Stimulated activated effector memory CD8-positive, alpha-beta T cell treated with anti-CD3 and anti-CD28 coated beads, Interleukin-12 subunit alpha, Interleukin-12 subunit beta, amount 100 ng/mL, for 72 hours (primary cell): ENCODE data around the gene CEP112.

ENCODE experiments used
- ATAC-seq: fragments of 150-1000 bp; cut with Tn5 transposase; 2 replicates; pipeline ENCODE4 v1.10.0; 2021
- DNase-seq, 2 donors: peaks; one replicate each; pipeline ENCODE4 v3.0.0; 2021 to 2022; ENCODE audit warnings: low spot score in 2 of 2
- H3K27ac Mint-ChIP-seq: one replicate; pipeline ENCODE4 v1.8.0; 2022; ENCODE audit warnings: mild to moderate bottlenecking, mixed read lengths
- H3K36me3 Mint-ChIP-seq: one replicate; pipeline ENCODE4 v1.8.0; 2022; ENCODE audit warnings: mild to moderate bottlenecking, mixed read lengths
- H3K4me1 Mint-ChIP-seq: one replicate; pipeline ENCODE4 v1.8.0; 2022; ENCODE audit warnings: mixed read lengths
- H3K4me3 Mint-ChIP-seq: one replicate; pipeline ENCODE4 v1.8.0; 2022; ENCODE audit warnings: mild to moderate bottlenecking, mixed read lengths
- H3K9me3 Mint-ChIP-seq: one replicate; pipeline ENCODE4 v1.8.0; 2022; ENCODE audit warnings: mixed read lengths

CEP112 gene

GRCh38 chr17:65931246-65932149, 260.4 kb downstream of the CEP112 start:
- DNase-seq (no peak), ATAC-seq (no peak)
- H3K4me3 Mint-ChIP-seq = no peak overlapping the region
- no peaks in the 10 kb centered on the region for H3K4me1 Mint-ChIP-seq
- no peak overlapping the region for H3K27ac Mint-ChIP-seq
- no peaks in the 10 kb centered on the region for H3K36me3 Mint-ChIP-seq
- peaks cover 11% of the 10 kb centered on the region for H3K9me3 Mint-ChIP-seq

DNA sequence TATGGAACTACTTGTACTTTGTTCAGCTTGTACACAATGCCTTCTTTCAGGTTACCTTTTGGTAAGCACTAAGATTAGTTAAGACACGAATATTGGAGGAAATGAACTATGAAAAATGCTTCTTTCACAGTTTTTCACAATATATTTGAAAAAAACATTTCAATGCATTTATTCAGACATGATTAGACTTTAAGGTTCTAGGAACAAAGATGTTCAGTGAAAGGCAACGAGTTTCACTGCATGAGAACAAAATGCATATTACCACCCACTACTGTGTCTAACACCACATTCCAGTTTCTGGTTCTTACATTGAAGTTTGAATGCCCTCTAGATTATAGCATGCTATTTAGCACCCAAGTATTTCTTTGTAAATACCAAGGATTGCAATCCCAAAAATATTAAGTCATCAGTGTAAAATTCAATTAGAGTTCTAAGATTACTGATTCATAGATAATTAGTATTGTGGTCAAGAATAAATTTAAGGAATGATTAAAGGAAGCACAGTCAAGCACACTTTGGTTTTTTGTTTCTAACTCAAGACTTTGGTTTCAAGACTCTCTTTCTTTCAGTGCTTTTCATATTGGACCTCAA, 261.7 kb downstream of the CEP112 start:
- Mint-ChIP-seq H3K4me3 (no peak overlapping the region), H3K27ac (no peak overlapping the region), H3K4me1 (no peaks in the 10 kb centered on the region), H3K36me3 (no peaks in the 10 kb centered on the region), H3K9me3 (peaks cover 11% of the 10 kb centered on the region)
- DNase-seq (no peak), ATAC-seq (no peak)

- DNase-seq (no peak), ATAC-seq (no peak)
- Mint-ChIP-seq H3K4me1 (no peaks in the 10 kb centered on the region), H3K4me3 (no peak overlapping the region), H3K27ac (no peak overlapping the region), H3K9me3 (no peaks in the 10 kb centered on the region), H3K36me3 (no peaks in the 10 kb centered on the region)
Observed at GRCh38 chr17:65926599-65926998, 265.3 kb downstream of the CEP112 start.

- no peak overlapping the region for H3K4me3 Mint-ChIP-seq
- DNase-seq (no peak), ATAC-seq (no peak)
- H3K4me1 Mint-ChIP-seq = no peaks in the 10 kb centered on the region
- no peaks in the 10 kb centered on the region for H3K9me3 Mint-ChIP-seq
- no peak overlapping the region for H3K27ac Mint-ChIP-seq
- H3K36me3 Mint-ChIP-seq = no peaks in the 10 kb centered on the region
Observed at GRCh38 chr17:65925606-65926307, 266.2 kb downstream of the CEP112 start.

- ATAC-seq (no peak), DNase-seq (no peak)
- Mint-ChIP-seq H3K27ac (no peak overlapping the region), H3K9me3 (no peaks in the 10 kb centered on the region), H3K4me1 (no peaks in the 10 kb centered on the region), H3K36me3 (no peaks in the 10 kb centered on the region), H3K4me3 (no peak overlapping the region)
Observed at GRCh38 chr17:65920996-65921395, 270.9 kb downstream of the CEP112 start.

DNA sequence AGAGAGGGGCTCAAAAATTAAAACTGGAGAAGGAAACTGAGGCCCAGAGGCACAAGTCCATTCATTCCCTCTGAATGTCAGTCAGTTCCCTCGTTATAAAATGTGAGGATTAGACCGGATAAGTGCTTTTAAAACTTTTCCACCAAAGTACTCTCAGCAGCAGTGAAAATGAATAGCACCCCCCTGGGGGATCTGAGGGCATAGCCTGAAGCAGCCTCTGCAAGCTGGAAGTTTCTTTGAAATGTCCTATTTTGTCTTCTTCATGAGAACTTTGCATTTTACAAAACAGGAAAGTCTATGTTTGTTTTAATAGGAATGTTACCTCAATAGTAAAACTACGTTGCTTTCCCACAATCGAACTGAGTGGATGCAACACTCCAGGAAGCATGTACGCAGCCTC, 273.0 kb downstream of the CEP112 start:
- Mint-ChIP-seq H3K27ac (no peak overlapping the region), H3K4me1 (peaks cover 11% of the 10 kb centered on the region), H3K36me3 (no peaks in the 10 kb centered on the region), H3K9me3 (no peaks in the 10 kb centered on the region), H3K4me3 (no peak overlapping the region)
- DNase-seq = no peak
- ATAC-seq = no peak

DNA sequence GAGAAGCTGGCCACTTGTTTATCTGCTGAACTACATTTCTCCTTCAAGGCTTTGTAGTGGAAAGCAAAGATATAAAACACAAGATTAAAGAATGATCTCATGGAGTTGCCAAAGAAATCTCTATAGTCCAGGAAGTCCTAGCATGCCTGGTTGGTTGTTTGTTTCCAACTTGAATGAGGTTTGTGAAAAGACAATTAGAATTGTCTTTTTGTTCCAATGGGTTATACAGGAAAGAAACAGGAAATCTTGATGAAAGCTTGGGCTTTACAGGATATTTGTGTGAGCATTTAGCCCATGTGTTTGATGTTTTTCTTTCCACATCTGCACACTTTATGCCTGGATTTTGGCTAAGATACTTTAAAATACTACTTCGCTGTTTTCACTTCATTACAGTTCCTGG, 273.4 kb downstream of the CEP112 start:
- no peak overlapping the region for H3K4me3 Mint-ChIP-seq
- H3K27ac Mint-ChIP-seq = no peak overlapping the region
- H3K9me3 Mint-ChIP-seq = no peaks in the 10 kb centered on the region
- no peaks in the 10 kb centered on the region for H3K36me3 Mint-ChIP-seq
- DNase-seq (no peak), ATAC-seq (no peak)
- peaks cover 11% of the 10 kb centered on the region for H3K4me1 Mint-ChIP-seq

- H3K4me1 Mint-ChIP-seq = peaks cover 11% of the 10 kb centered on the region
- ATAC-seq = no peak
- H3K36me3 Mint-ChIP-seq = no peaks in the 10 kb centered on the region
- DNase-seq = no peak
- H3K4me3 Mint-ChIP-seq = no peak overlapping the region
- H3K9me3 Mint-ChIP-seq = no peaks in the 10 kb centered on the region
- no peak overlapping the region for H3K27ac Mint-ChIP-seq
Observed at GRCh38 chr17:65917560-65917959, 274.4 kb downstream of the CEP112 start.

GRCh38 chr17:65916425-65916824, 275.5 kb downstream of the CEP112 start:
- ATAC-seq (no peak), DNase-seq (no peak)
- Mint-ChIP-seq H3K4me3 (no peak overlapping the region), H3K27ac (no peak overlapping the region), H3K4me1 (peaks cover 11% of the 10 kb centered on the region), H3K36me3 (no peaks in the 10 kb centered on the region), H3K9me3 (peaks cover 2% of the 10 kb centered on the region)

- Mint-ChIP-seq H3K27ac (no peak overlapping the region), H3K9me3 (peaks cover 14% of the 10 kb centered on the region), H3K4me3 (no peak overlapping the region), H3K4me1 (peaks cover 11% of the 10 kb centered on the region), H3K36me3 (no peaks in the 10 kb centered on the region)
- ATAC-seq (peak; percentile 73), DNase-seq (peak in 1 of 2 donors; percentile 51)
Observed at GRCh38 chr17:65914784-65915342, 277.1 kb downstream of the CEP112 start.

DNA sequence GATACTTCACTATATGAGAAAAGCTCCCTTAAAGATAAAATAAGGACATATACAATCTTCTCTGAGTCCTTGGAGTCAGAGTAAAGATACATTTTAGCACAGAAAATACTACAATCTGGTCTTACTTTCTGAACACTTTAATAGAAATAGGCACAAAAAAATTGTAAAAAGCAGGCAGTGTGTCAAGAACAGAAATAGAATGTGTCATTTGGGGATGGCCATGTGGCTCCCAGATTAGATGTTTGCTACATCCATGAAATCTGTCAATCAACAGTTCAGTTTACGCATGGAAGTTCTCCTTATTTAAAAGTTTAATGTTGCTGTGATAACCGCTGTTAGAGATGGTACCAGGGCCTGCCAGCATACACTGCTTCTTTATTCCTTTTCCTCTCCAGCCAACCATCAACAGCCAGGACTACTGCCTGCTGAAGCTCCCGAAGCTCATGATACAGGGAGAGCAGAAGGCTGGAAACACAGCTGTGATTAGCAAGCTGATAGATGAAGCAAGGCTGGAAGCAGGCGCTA, 278.5 kb downstream of the CEP112 start:
- peaks cover 20% of the 10 kb centered on the region for H3K9me3 Mint-ChIP-seq
- H3K4me1 Mint-ChIP-seq = peaks cover 11% of the 10 kb centered on the region
- no peak for ATAC-seq
- H3K27ac Mint-ChIP-seq = no peak overlapping the region
- H3K4me3 Mint-ChIP-seq = no peak overlapping the region
- DNase-seq = no peak
- H3K36me3 Mint-ChIP-seq = no peaks in the 10 kb centered on the region

DNA sequence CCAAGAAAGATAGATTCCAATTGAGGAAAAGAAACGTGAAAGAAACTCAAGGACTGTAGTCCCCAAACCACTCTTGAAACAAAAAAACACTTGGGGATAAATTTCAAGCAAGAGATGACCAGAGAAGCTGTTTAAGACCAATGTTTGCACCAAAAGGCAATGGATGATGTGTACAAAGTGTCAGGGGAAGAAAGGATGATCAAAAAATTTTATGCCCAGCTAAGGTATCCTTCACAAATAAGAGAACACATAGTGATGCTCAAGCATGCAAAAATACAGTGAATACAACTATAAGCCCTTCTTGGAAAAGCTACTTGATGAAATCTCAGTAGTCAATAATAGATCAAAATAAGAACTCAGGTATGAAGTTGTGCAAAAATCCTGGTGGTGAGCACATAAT, 281.1 kb downstream of the CEP112 start:
- Mint-ChIP-seq H3K27ac (no peak overlapping the region), H3K4me3 (no peak overlapping the region), H3K36me3 (no peaks in the 10 kb centered on the region), H3K9me3 (peaks cover 20% of the 10 kb centered on the region), H3K4me1 (peaks cover 11% of the 10 kb centered on the region)
- ATAC-seq = no peak
- DNase-seq = no peak

GRCh38 chr17:65902831-65903522, 289.0 kb downstream of the CEP112 start:
- no peak for DNase-seq
- ATAC-seq = no peak

DNA sequence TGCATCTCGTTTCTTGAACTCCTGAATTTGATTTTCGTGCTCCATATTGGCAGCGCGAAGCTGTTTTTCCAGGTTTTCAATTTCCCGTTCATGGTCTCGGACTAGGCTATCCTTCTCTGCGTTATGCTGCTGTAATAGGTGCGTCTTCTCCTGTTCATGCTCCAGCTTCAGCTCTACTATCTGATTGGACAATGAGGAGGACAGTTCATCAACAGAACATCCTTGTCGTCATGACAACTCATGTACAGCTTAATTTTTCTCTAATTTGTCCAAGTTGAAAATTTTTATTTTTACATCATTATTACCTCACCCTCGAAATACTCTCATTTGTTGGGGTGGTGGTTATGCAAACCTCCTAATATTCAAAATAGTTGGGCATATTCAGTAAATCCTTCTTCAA, 289.8 kb downstream of the CEP112 start:
- Mint-ChIP-seq H3K9me3 (no peaks in the 10 kb centered on the region), H3K27ac (no peak overlapping the region), H3K4me3 (no peak overlapping the region), H3K36me3 (no peaks in the 10 kb centered on the region), H3K4me1 (no peaks in the 10 kb centered on the region)
- DNase-seq = no peak
- no peak for ATAC-seq

More at GRCh38 chr17:65902831-65903522, 289.0 kb downstream of the CEP112 start:
- no peak overlapping the region for H3K4me3 Mint-ChIP-seq
- H3K27ac Mint-ChIP-seq = no peak overlapping the region
- H3K4me1 Mint-ChIP-seq = no peaks in the 10 kb centered on the region
- H3K9me3 Mint-ChIP-seq = no peaks in the 10 kb centered on the region
- no peaks in the 10 kb centered on the region for H3K36me3 Mint-ChIP-seq

GRCh38 chr17:65901394-65901793, 290.5 kb downstream of the CEP112 start:
- Mint-ChIP-seq H3K9me3 (no peaks in the 10 kb centered on the region), H3K4me3 (no peak overlapping the region), H3K4me1 (no peaks in the 10 kb centered on the region), H3K27ac (no peak overlapping the region), H3K36me3 (no peaks in the 10 kb centered on the region)
- DNase-seq (no peak), ATAC-seq (no peak)
